NT2/D1 (cell line): Measurements from ENCODE around the gene IGFL4.

Source experiments
- SUZ12 ChIP-seq: IDR thresholded peaks from 2 replicates; pipeline ENCODE4 v1.6.1; 2011; ENCODE audit not compliant: insufficient read length, insufficient read depth; ENCODE audit errors: extremely low read depth
- YY1 ChIP-seq: IDR thresholded peaks from 2 replicates; pipeline ENCODE4 v1.6.1; 2011; ENCODE audit not compliant: insufficient read length, insufficient read depth

GRCh38 chr19:46066471-46066870, 25.7 kb upstream of the IGFL4 start:
- TF ChIP-seq SUZ12 (no peak), YY1 (no peak)
